ENCODE measurements around the gene PGAP6. TPM values are rescaled to one million over a fixed set of nuclear protein-coding genes. Genes with fewer than 3 reads are reported as not detected.
A peak's percentile ranks its signal among the peaks of the same experiment; 100 is the strongest.

The PGAP6 gene
- total and polyA plus RNA-seq, 2 of the 13 experiments (the other 11 are each of a cell fraction or from before 2014, with no cell fraction given), result 52.7 to 136 TPM

DNA sequence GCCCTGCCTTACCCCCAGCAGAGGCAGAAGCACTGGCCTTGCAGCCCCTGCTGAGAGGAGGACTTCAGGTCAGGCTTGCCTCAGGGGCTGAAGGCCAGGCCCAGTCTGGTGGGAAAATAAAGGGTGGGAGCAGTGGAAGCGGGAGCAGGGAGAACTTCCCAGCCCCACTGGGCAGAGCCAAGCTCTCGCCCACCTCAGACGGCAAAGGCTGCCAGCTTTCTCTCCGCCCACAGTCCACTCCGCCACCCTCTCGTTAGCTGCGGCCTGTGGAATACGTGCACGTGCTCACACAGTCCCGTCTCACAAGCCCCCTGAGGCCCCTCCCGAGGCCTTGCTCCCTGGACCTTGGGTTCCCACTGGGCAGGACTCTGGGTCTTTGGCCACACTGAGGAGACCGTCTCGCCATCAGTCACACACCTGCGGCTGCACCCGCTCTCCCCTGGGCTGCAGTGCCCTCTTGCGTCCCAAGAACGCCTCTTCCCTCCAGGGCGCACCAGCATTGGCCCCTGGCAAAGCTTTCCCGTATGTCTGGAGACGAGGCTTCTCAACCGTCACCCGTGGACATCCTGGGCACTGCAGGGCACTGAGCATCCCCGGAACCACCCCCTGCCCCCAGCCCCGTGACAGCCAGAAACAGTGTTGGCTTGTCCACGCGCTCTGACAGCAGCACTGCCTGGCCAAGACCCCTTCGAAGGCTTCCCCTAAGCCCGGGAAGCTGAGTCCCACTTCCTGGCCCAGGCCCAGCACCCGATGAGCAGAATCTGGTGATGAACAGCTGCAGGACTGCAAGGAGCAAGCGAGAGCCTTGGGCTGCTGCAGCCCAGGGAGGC lies 19.7 kb downstream of the PGAP6 start (continued):
- TF ChIP-seq ZNF674 (CRISPR knock-in tag; IDR thresholded peaks at IDR 0.05; ENCODE audit: low read depth) (no peak), TAF1 (CRISPR knock-in tag; IDR thresholded peaks at IDR 0.05) (peak; percentile 9; the same call in 1 of the 2 replicates), ZFYVE20 (CRISPR knock-in tag; IDR thresholded peaks at IDR 0.05; ENCODE audit: borderline replicate concordance, low read depth) (no peak), SOX13 (IDR thresholded peaks at IDR 0.05) (no peak), SOX13 (CRISPR knock-in tag; conservative IDR thresholded peaks at IDR 0.05 in 1 of 2, IDR thresholded peaks at IDR 0.05 in 1 of 2) (peak in 1 of 2 experiments; percentile 12; a peak in 1 of 4 replicates), ZSCAN31 (CRISPR knock-in tag; IDR thresholded peaks at IDR 0.05; ENCODE audit: low read depth) (no peak), ZNF572 (CRISPR knock-in tag; IDR thresholded peaks at IDR 0.05) (no peak), MAZ (IDR thresholded peaks at IDR 0.05; ENCODE audit: borderline replicate concordance, low read depth, low read length) (peak; percentile 49; the same call in 1 of the 2 replicates), MAZ (CRISPR knock-in tag; IDR thresholded peaks at IDR 0.05; ENCODE audit: low read depth) (peak; percentile 65), BCL6 (CRISPR knock-in tag; IDR thresholded peaks at IDR 0.05) (no peak), ZNF12 (CRISPR knock-in tag; IDR thresholded peaks at IDR 0.05) (no peak)
- TF ChIP-seq, protein P1, sequence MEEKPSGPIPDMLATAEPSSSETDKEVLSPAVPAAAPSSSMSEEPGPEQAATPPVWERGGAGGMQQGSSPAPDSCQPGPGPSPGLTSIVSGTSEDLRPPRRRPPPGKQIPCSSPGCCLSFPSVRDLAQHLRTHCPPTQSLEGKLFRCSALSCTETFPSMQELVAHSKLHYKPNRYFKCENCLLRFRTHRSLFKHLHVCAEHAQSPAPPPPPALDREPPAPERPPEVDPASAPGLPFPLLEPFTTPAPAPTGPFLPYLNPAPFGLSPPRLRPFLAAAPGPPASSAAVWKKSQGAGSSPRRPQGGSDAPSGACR (CRISPR knock-in tag; IDR thresholded peaks at IDR 0.05), result peak; percentile 89; the same call in 1 of the 2 replicates
- TF ChIP-seq, protein P2, sequence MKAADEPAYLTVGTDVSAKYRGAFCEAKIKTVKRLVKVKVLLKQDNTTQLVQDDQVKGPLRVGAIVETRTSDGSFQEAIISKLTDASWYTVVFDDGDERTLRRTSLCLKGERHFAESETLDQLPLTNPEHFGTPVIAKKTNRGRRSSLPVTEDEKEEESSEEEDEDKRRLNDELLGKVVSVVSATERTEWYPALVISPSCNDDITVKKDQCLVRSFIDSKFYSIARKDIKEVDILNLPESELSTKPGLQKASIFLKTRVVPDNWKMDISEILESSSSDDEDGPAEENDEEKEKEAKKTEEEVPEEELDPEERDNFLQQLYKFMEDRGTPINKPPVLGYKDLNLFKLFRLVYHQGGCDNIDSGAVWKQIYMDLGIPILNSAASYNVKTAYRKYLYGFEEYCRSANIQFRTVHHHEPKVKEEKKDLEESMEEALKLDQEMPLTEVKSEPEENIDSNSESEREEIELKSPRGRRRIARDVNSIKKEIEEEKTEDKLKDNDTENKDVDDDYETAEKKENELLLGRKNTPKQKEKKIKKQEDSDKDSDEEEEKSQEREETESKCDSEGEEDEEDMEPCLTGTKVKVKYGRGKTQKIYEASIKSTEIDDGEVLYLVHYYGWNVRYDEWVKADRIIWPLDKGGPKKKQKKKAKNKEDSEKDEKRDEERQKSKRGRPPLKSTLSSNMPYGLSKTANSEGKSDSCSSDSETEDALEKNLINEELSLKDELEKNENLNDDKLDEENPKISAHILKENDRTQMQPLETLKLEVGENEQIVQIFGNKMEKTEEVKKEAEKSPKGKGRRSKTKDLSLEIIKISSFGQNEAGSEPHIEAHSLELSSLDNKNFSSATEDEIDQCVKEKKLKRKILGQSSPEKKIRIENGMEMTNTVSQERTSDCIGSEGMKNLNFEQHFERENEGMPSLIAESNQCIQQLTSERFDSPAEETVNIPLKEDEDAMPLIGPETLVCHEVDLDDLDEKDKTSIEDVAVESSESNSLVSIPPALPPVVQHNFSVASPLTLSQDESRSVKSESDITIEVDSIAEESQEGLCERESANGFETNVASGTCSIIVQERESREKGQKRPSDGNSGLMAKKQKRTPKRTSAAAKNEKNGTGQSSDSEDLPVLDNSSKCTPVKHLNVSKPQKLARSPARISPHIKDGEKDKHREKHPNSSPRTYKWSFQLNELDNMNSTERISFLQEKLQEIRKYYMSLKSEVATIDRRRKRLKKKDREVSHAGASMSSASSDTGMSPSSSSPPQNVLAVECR (CRISPR knock-in tag; IDR thresholded peaks at IDR 0.05; ENCODE audit: borderline replicate concordance), result peak; percentile 65
- TF ChIP-seq, protein P3, sequence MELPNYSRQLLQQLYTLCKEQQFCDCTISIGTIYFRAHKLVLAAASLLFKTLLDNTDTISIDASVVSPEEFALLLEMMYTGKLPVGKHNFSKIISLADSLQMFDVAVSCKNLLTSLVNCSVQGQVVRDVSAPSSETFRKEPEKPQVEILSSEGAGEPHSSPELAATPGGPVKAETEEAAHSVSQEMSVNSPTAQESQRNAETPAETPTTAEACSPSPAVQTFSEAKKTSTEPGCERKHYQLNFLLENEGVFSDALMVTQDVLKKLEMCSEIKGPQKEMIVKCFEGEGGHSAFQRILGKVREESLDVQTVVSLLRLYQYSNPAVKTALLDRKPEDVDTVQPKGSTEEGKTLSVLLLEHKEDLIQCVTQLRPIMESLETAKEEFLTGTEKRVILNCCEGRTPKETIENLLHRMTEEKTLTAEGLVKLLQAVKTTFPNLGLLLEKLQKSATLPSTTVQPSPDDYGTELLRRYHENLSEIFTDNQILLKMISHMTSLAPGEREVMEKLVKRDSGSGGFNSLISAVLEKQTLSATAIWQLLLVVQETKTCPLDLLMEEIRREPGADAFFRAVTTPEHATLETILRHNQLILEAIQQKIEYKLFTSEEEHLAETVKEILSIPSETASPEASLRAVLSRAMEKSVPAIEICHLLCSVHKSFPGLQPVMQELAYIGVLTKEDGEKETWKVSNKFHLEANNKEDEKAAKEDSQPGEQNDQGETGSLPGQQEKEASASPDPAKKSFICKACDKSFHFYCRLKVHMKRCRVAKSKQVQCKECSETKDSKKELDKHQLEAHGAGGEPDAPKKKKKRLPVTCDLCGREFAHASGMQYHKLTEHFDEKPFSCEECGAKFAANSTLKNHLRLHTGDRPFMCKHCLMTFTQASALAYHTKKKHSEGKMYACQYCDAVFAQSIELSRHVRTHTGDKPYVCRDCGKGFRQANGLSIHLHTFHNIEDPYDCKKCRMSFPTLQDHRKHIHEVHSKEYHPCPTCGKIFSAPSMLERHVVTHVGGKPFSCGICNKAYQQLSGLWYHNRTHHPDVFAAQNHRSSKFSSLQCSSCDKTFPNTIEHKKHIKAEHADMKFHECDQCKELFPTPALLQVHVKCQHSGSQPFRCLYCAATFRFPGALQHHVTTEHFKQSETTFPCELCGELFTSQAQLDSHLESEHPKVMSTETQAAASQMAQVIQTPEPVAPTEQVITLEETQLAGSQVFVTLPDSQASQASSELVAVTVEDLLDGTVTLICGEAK (IDR thresholded peaks at IDR 0.05), result no peak
- TF ChIP-seq, protein P3 (CRISPR knock-in tag; IDR thresholded peaks at IDR 0.05), result peak; percentile 77; the same call in 1 of the 2 replicates
